ENCODE measurements around the gene TXNDC2.

GRCh38 chr18:9890957-9891356, 5.2 kb downstream of the TXNDC2 start:
- TF ChIP-seq EZH2 (IDR thresholded peaks at IDR 0.05; ENCODE audit: insufficient read depth, poor library complexity, severe bottlenecking), result no peak
- no peak for TF ChIP-seq EZH2phosphoT487 (IDR thresholded peaks at IDR 0.05; ENCODE audit: insufficient read depth, low read depth)
